ENCODE data around the gene NACC2. TPM values are rescaled to one million over a fixed set of nuclear protein-coding genes. Genes with fewer than 3 reads are reported as not detected.

NACC2 gene
- total and polyA plus RNA-seq, 10 of the 15 experiments (the other 5 are each of a cell fraction or from before 2014, with no cell fraction given), result 0.66 to 14.7 (median 3.5) TPM

- Histone ChIP-seq H3K36me3 (ENCODE audit: control insufficient read depth in 2 of 2, insufficient read depth in 2 of 2, low read length in 1 of 2) (peaks cover 0 to 4% of the 10 kb centered on the region in 2 experiments; a peak in 2 of 4 replicates), H4K20me1 (ENCODE audit: control insufficient read depth, insufficient read depth) (peaks cover 4% of the 10 kb centered on the region; the same call in 1 of the 2 replicates), H3K79me2 (ENCODE audit: control insufficient read depth, insufficient read depth, low read length) (no peaks in the 10 kb centered on the region), H3K27ac (ENCODE audit: control insufficient read depth, insufficient read depth) (no peak overlapping the region), H3K9ac (ENCODE audit: control insufficient read depth, insufficient read depth, low read length) (no peak overlapping the region), H2AFZ (ENCODE audit: control insufficient read depth, low read depth, low read length) (no peak overlapping the region), H3K27me3 (replicated peaks in 1 of 2; ENCODE audit: control insufficient read depth in 2 of 2, insufficient read depth in 2 of 2, low read length in 1 of 2) (no peaks in the 10 kb centered on the region), H3K4me3 (no peak overlapping the region), H3K9me3 (replicated peaks; ENCODE audit: control insufficient read depth, insufficient read depth, low read length) (no peaks in the 10 kb centered on the region), H3K4me1 (ENCODE audit: control insufficient read depth, insufficient read depth, low read length) (no peaks in the 10 kb centered on the region), H3K4me2 (ENCODE audit: control insufficient read depth, insufficient read depth) (no peak overlapping the region)
- no peak for ATAC-seq
- TF ChIP-seq MYC (IDR thresholded peaks at IDR 0.05; ENCODE audit: insufficient read depth, insufficient read length, insufficient replicate concordance, low read length, severe bottlenecking), result no peak
- TF ChIP-seq CUX1 (IDR thresholded peaks at IDR 0.05; ENCODE audit: insufficient replicate concordance, low read depth, low read length), result no peak
- no peak for TF ChIP-seq BCL3 (IDR thresholded peaks at IDR 0.05; ENCODE audit: borderline replicate concordance, insufficient read depth, low read depth, low read length, poor library complexity, severe bottlenecking)
- no peak for TF ChIP-seq TARDBP (IDR thresholded peaks at IDR 0.05; ENCODE audit: borderline replicate concordance)
- TF ChIP-seq RELA (IDR thresholded peaks at IDR 0.05; ENCODE audit: borderline replicate concordance, partially characterized antibody), result no peak
- TF ChIP-seq EED (IDR thresholded peaks at IDR 0.05; ENCODE audit: low read depth), result no peak
- no peak for TF ChIP-seq STAT1 (conservative IDR thresholded peaks at IDR 0.05)
- TF ChIP-seq EGR1 (IDR thresholded peaks at IDR 0.05; ENCODE audit: borderline replicate concordance in 1 of 2, low read depth in 2 of 2, low read length in 2 of 2), result no peak
- FAIRE-seq, result no peak
- no peak for DNase-seq (ENCODE audit: low read depth, low spot score)
- RAD21 ChIA-PET (ENCODE audit: unreplicated experiment), result no interaction called here
- intact Hi-C loops (cut with micrococcal nuclease; ENCODE audit: unreplicated experiment) (no loop called here), in situ Hi-C loops (cut with MboI) (no loop called here)
- 85% methylated on average over 23 of the region's 36 CpGs for WGBS (ENCODE audit: insufficient coverage, insufficient replicate concordance, low lambda C conversion rate, missing lambda C conversion rate)
- SMC1A ChIA-PET (ENCODE audit: uncharacterized antibody, unreplicated experiment), result no interaction called here
- CTCF ChIA-PET, result no interaction called here
- POLR2A ChIA-PET, result no interaction called here
- no TSS peak for BruUV-seq (replicated peaks)
Measured at GRCh38 chr9:136050266-136050700, 44.8 kb downstream of the NACC2 start.

Measured in GM12878 (cell line).